Measurements from ENCODE around the gene ALG1.
"Not testable (repeated sequence)": the region's sequence is repeated elsewhere in the genome, so short reads cannot be mapped to it uniquely, and the experiment has no call there.

ALG1 gene

GRCh38 chr16:5075637-5076036 lies 4.0 kb downstream of the ALG1 start:
- no peak for DNase-seq

- DNase-seq = no peak
These were observed 5.7 kb downstream of the ALG1 start for GRCh38 chr16:5077304-5077703.

GRCh38 chr16:5078626-5079025 lies 7.0 kb downstream of the ALG1 start:
- no peak for DNase-seq

GRCh38 chr16:5080461-5080860 lies 8.8 kb downstream of the ALG1 start:
- not testable (repeated sequence) for DNase-seq

GRCh38 chr16:5080996-5081395 lies 9.4 kb downstream of the ALG1 start:
- DNase-seq = not testable (repeated sequence)

- not testable (repeated sequence) for DNase-seq
These were observed 12.0 kb downstream of the ALG1 start for GRCh38 chr16:5083646-5084045.

GRCh38 chr16:5084099-5084731 lies 12.6 kb downstream of the ALG1 start:
- not testable (repeated sequence) for DNase-seq

- DNase-seq = peak; percentile 51
These were observed 13.2 kb downstream of the ALG1 start for GRCh38 chr16:5084802-5085201.

- not testable (repeated sequence) for DNase-seq
These were observed 14.1 kb downstream of the ALG1 start for GRCh38 chr16:5085716-5086115.

- DNase-seq = not testable (repeated sequence)
These were observed 16.6 kb downstream of the ALG1 start for GRCh38 chr16:5088086-5088790.

- not testable (repeated sequence) for DNase-seq
These were observed 17.3 kb downstream of the ALG1 start for GRCh38 chr16:5088936-5089335.

- DNase-seq = not testable (repeated sequence)
These were observed 18.4 kb downstream of the ALG1 start for GRCh38 chr16:5089911-5090555.

GRCh38 chr16:5090592-5090991 lies 18.9 kb downstream of the ALG1 start:
- DNase-seq = not testable (repeated sequence)

- not testable (repeated sequence) for DNase-seq
These were observed 21.4 kb downstream of the ALG1 start for GRCh38 chr16:5093081-5093480.

GRCh38 chr16:5093746-5094145 lies 22.1 kb downstream of the ALG1 start:
- DNase-seq = not testable (repeated sequence)

- DNase-seq = not testable (repeated sequence)
These were observed 23.6 kb downstream of the ALG1 start for GRCh38 chr16:5095145-5095830.

- not testable (repeated sequence) for DNase-seq
These were observed 24.9 kb downstream of the ALG1 start for GRCh38 chr16:5096437-5097060.

- DNase-seq = peak; percentile 40
These were observed 25.4 kb downstream of the ALG1 start for GRCh38 chr16:5097061-5097469.

- DNase-seq = peak; percentile 100
These were observed 26.0 kb downstream of the ALG1 start, which contains the start of gene EEF2KMT for GRCh38 chr16:5097470-5098220. TSS of gene EEF2KMT (minus strand) at chr16:5097795. CDS start at chr16:5097739, 56 bp downstream.

- DNase-seq = peak; percentile 48
These were observed 26.8 kb downstream of the ALG1 start for GRCh38 chr16:5098221-5099159.

GRCh38 chr16:5099174-5099573 lies 27.5 kb downstream of the ALG1 start:
- DNase-seq = not testable (repeated sequence)

All from NCI-H146 (cell line).